Lung (tissue), 12 donors: ENCODE data around the gene RBM4. TPM values are rescaled to one million over a fixed set of nuclear protein-coding genes. Genes with fewer than 3 reads are reported as not detected.

Source experiments
- ATAC-seq: fragments of 200-7000 bp; cut with Tn5 transposase; one replicate; pipeline ENCODE4 v1.9.1; 2020; ENCODE audit warnings: moderate number of reproducible peaks; ENCODE audit not compliant: insufficient read depth, low FRiP score
- DNase-seq, 3 donors: peaks; one replicate each; pipeline ENCODE4 v3.0.0-alpha.2; 2013 to 2017
- H3K27ac ChIP-seq, 2 donors: one replicate each; pipeline ENCODE4 v1.5.1; 2013; ENCODE audit warnings: mild to moderate bottlenecking in 2 of 2, moderate library complexity in 2 of 2, control low read depth in 1 of 2, inconsistent platforms in 1 of 2, low read depth in 1 of 2, low read length in 1 of 2
- H3K27me3 ChIP-seq, 3 donors: one replicate each; pipeline ENCODE4 v1.5.1; 2013; ENCODE audit warnings: low read length in 2 of 3; ENCODE audit not compliant: control insufficient read depth in 3 of 3, insufficient read depth in 3 of 3
- H3K36me3 ChIP-seq, 4 donors: one replicate each; pipeline ENCODE4 v1.5.1; 2013; ENCODE audit warnings: low read length in 4 of 4, mild to moderate bottlenecking in 1 of 4, moderate library complexity in 1 of 4; ENCODE audit not compliant: control insufficient read depth in 4 of 4, insufficient read depth in 4 of 4
- H3K4me1 ChIP-seq, 5 donors: one replicate each; pipeline ENCODE4 v1.5.1; 2013; ENCODE audit warnings: low read length in 5 of 5, mild to moderate bottlenecking in 2 of 5, moderate library complexity in 1 of 5; ENCODE audit not compliant: control insufficient read depth in 5 of 5, insufficient read depth in 5 of 5
- H3K4me3 ChIP-seq: one replicate; pipeline ENCODE4 v1.5.1; 2013; ENCODE audit warnings: mild to moderate bottlenecking, control low read depth, moderate library complexity
- H3K9ac ChIP-seq, 2 donors: one replicate each; pipeline ENCODE4 v1.5.1; 2013; ENCODE audit warnings: low read length in 2 of 2, control low read depth in 1 of 2; ENCODE audit not compliant: insufficient read depth in 1 of 2
- H3K9me3 ChIP-seq, 4 donors: one replicate each; pipeline ENCODE4 v1.5.1; 2013; ENCODE audit warnings: low read length in 3 of 4, mild to moderate bottlenecking in 1 of 4, moderate library complexity in 1 of 4; ENCODE audit not compliant: control insufficient read depth in 4 of 4, insufficient read depth in 3 of 4
- CTCF ChIP-seq: IDR thresholded peaks from 2 replicates; pipeline ENCODE4 v1.5.1; 2012; ENCODE audit warnings: mild to moderate bottlenecking; ENCODE audit errors: control extremely low read depth, extremely low read depth
- WGBS, 2 donors: extraction: QIAGEN DNeasy Blood & Tissue Kit; methylation state at CpG; one replicate each; pipeline ENCODE4 v1.1.7; 2013; 5-methylcytosine and 5-hydroxymethylcytosine counted together
- polyA plus RNA-seq, 2 donors: library from polyadenylated mRNA; stranded (reverse); fragments of 200-250 nt; gene quantifications; one replicate each; pipeline ENCODE4 v1.2.1, GENCODE V29; 2013
- total RNA-seq, 2 donors: library from RNA; depleted of rRNA in 1 of 2; stranded (reverse); fragments of >200 nt in 1 of 2; gene quantifications; one replicate each; pipeline ENCODE4 v1.2.1, GENCODE V29; 2014 to 2021
- donor health status: control.
- donor health status: control.
- donor health status: Bipolar disorder and iron deficiency.
- donor health status: healthy.
- donor health status: DM: yes; HTN: yes; CAD: no.

RBM4 gene
- total and polyA plus RNA-seq, 4 donors: 77.2 to 153 (median 101) TPM

GRCh38 chr11:66600219-66600618, 38.3 kb upstream of the RBM4 start:
- Histone ChIP-seq H3K27ac (no peak overlapping the region), H3K9me3 (peaks cover 0 to 2% (median 0%) of the 10 kb centered on the region in 4 donors), H3K36me3 (peaks cover 3 to 36% (median 32%) of the 10 kb centered on the region in 4 donors), H3K9ac (no peak overlapping the region), H3K27me3 (no peaks in the 10 kb centered on the region), H3K4me3 (no peak overlapping the region), H3K4me1 (peaks cover 0 to 9% (median 8%) of the 10 kb centered on the region in 5 donors)
- ATAC-seq: no peak
- WGBS, 2 donors: 69 to 92% methylated on average over 2 of the region's 2 CpGs
- no peak for TF ChIP-seq CTCF
- DNase-seq: no peak

GRCh38 chr11:66600631-66601233, 37.8 kb upstream of the RBM4 start:
- ATAC-seq (no peak), DNase-seq (no peak)
- Histone ChIP-seq H3K27ac (no peak overlapping the region), H3K27me3 (no peaks in the 10 kb centered on the region), H3K36me3 (peaks cover 3 to 38% (median 36%) of the 10 kb centered on the region in 4 donors), H3K9ac (no peak overlapping the region), H3K4me3 (no peak overlapping the region), H3K9me3 (peaks cover 0 to 2% (median 0%) of the 10 kb centered on the region in 4 donors), H3K4me1 (peaks cover 0 to 4% (median 3%) of the 10 kb centered on the region in 5 donors)
- TF ChIP-seq CTCF: no peak
- 79 to 91% methylated on average over 4 of the region's 4 CpGs for WGBS, 2 donors

- peaks cover 0 to 7% (median 6%) of the 10 kb centered on the region in 5 donors for H3K4me1 ChIP-seq
- no peak overlapping the region for H3K4me3 ChIP-seq
- H3K36me3 ChIP-seq: peaks cover 3 to 42% (median 38%) of the 10 kb centered on the region in 4 donors
- no peak overlapping the region for H3K27ac ChIP-seq
- TF ChIP-seq CTCF: no peak
- no peak overlapping the region for H3K9ac ChIP-seq
- peaks cover 0 to 2% (median 0%) of the 10 kb centered on the region in 4 donors for H3K9me3 ChIP-seq
- no peaks in the 10 kb centered on the region for H3K27me3 ChIP-seq
- WGBS, 2 donors: 96% methylated on average over 6 of the region's 6 CpGs
- DNase-seq: no peak
- no peak for ATAC-seq
Measured at GRCh38 chr11:66603072-66603471, 35.4 kb upstream of the RBM4 start.
